ENCODE measurements around the gene ENO1. TPM values are rescaled to one million over a fixed set of nuclear protein-coding genes. Genes with fewer than 3 reads are reported as not detected.

Gene ENO1
- total RNA-seq, result 1,439 and 2,475 TPM in 2 replicates

DNA sequence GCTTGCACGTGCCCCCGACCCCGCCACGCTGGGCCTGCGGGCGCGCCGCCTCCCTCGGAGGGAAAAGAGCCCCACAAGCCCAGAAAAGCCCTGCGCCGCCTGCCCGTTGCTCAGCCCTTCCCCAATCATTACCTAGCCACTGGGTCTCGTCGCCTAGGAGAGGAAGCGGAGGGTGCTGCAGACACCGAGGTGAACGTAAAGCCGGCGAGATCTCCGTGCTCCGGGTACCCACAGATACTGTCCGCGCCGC is at the start of gene ENO1:
ENO1 (minus strand) TSS at position 239 of the 250 bp plus-strand sequence. CDS start 3,778 bp downstream, outside the sequence.

DNA sequence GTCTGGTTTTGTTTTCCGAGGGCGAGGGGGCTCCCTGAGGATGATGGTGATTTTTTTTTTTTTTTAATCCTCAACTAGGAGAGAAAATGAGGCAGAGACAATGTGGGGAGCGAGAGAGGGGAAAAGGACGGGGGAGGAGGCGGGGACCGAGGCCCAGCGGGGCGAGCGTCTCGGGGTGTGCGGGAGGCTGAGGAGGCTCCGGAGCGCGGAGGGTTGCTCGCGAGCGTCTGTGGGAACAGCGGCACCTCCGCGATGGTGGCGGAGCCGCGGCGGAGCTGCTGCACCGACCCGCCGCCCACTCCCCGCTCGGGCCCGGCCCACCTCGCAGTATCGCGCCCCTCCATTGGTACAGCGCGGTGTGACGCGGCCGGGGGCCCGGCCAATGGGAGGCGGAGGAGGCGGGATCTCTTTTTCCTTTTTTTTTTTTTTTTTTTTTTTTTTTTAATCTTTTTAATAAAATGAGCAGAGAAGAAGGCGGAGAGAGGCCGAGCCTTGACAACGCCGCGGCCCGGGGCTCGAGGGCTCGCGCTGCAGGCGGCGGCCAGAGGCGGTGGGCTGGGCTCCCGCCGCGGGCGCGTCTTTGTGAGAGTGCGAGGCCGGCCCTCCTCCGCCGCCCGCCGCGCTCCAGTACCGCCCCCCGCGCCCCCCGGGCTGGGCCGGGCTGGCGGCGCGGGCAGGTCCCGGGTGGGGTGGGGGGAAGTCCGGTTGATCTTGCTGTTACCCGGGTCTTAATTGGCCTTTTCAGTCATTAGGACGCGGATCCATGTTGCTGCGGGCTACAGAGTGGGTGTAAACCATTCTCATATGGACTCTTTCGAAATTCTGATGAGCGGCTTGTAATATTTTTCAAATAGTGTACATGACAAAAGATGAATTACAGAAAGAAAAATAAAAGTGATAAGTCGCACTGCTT is 60.8 kb downstream of the ENO1 start, which contains the start of gene RERE:
RERE (minus strand) TSS at position 229 of the 913 bp plus-strand sequence.

Other genes starting within 250 kb of the ENO1 start
- 22.8 and 47.6 TPM in 2 replicates for gene RERE, start 61.0 kb downstream of the ENO1 start, total RNA-seq
- not detected in 2 replicates for gene CA6, start 67.2 kb upstream of the ENO1 start, total RNA-seq
- gene SLC2A7, start 147.7 kb upstream of the ENO1 start, total RNA-seq, result not detected in 2 replicates
- 0.64 and 1.8 TPM in 2 replicates for gene SLC2A5, start 190.9 kb upstream of the ENO1 start, total RNA-seq

Data from epithelial cell of alveolus of lung (primary cell).